Esophagus mucosa (tissue), 1 donor: ENCODE measurements around the gene AKAP12. TPM values are rescaled to one million over a fixed set of nuclear protein-coding genes. Genes with fewer than 3 reads are reported as not detected.
A peak's percentile ranks its signal among the peaks of the same experiment; 100 is the strongest.

Experiments
- ATAC-seq: fragments of 200-7000 bp; cut with Tn5 transposase; one replicate; pipeline ENCODE4 v1.9.1; 2020
- total RNA-seq: library from RNA; stranded (reverse); gene quantifications from one replicate; pipeline ENCODE4 v1.2.4, GENCODE V29; 2023
- donor health status: DM: yes; HTN: yes; CAD: no.

Gene AKAP12
- total RNA-seq, 1 donor from 2014 or later = 1.8 TPM

- no peak for ATAC-seq
Measured at GRCh38 chr6:151387175-151387970, 147.6 kb downstream of the AKAP12 start.

- ATAC-seq = no peak
Measured at GRCh38 chr6:151388236-151388635, 148.5 kb downstream of the AKAP12 start.

GRCh38 chr6:151388997-151389617, 149.3 kb downstream of the AKAP12 start:
- no peak for ATAC-seq

- ATAC-seq = peak; percentile 37
Measured at GRCh38 chr6:151389618-151390275, 150.0 kb downstream of the AKAP12 start.

GRCh38 chr6:151390276-151390850, 150.6 kb downstream of the AKAP12 start:
- ATAC-seq = peak; percentile 95

- ATAC-seq = peak; percentile 31
Measured at GRCh38 chr6:151390851-151391470, 151.2 kb downstream of the AKAP12 start.

GRCh38 chr6:151391471-151392413, 152.0 kb downstream of the AKAP12 start, which contains the start of gene ZBTB2:
TSS of gene ZBTB2 (minus strand) at chr6:151391559. CDS start at chr6:151373637, 17,922 bp downstream.
- no peak for ATAC-seq

GRCh38 chr6:151392427-151392826, 152.7 kb downstream of the AKAP12 start:
- ATAC-seq = no peak

GRCh38 chr6:151393410-151393809, 153.6 kb downstream of the AKAP12 start:
- ATAC-seq = no peak

GRCh38 chr6:151399679-151400078, 159.9 kb downstream of the AKAP12 start:
- ATAC-seq = peak; percentile 59

GRCh38 chr6:151400473-151400872, 160.7 kb downstream of the AKAP12 start:
- no peak for ATAC-seq

GRCh38 chr6:151402228-151402627, 162.5 kb downstream of the AKAP12 start:
- ATAC-seq = no peak

GRCh38 chr6:151403919-151404308, 164.1 kb downstream of the AKAP12 start:
- no peak for ATAC-seq

Other genes with a start within 250 kb of the AKAP12 start
- 5.3 TPM for gene ZBTB2, start 151.6 kb downstream of the AKAP12 start, total RNA-seq
- 14.2 TPM for gene RMND1, start 212.2 kb downstream of the AKAP12 start, total RNA-seq